ENCODE data around the gene SIGLECL1.

Gene SIGLECL1

DNA sequence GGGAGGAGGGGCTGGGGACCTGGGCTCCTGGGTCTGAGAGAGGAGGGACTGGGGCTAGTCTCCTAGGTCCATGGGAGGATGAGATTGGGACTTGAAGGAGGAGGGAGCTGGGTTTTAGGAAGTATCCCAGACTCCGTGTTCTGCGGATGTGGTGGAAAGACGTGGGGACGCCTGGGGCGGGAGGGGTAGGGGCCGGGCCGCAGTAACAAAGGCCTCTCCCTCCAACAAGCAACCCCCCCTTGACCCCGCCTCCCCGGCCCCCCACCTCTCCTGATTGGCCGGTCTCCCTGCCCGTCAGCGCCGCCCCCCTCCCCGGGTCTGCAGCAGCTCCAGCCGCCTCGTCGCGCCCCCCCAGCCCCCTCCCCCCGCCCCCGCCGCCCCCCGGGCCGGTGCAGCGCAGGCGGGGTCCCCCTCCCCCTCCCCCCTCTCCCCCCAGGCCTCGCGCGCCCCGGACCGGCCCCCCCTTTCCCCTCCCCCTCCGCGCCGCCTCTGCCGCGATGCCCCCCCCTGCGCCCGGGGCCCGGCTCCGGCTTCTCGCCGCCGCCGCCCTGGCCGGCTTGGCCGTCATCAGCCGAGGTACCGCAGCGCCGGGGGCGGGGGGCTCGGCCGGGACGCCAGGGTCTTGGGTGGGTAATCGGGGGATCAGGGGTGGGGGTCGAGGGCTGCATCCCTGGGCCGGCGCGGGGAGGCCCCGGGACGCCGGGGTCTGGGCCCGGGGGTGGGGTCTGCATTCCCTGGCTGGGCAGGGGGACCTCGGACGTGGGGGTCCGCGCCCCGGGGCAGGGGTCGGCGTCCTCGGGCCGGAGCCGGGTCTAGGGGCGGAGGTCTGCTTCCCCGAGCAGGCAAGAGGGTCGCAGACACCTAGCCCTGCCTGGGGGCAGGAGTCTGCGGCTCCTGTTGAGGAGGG lies 60.7 kb downstream of the SIGLECL1 start, which contains the start of gene IGLON5:
Gene IGLON5, plus strand, starts transcription at position 294 of the 907 bp plus-strand sequence. Its CDS starts 204 bp downstream, at position 498.
- ChIA-PET POLR2A (ENCODE audit: low non-redundant PET) (no interaction called here), CTCF (no interaction called here)
- no peak for DNase-seq (ENCODE audit: low spot score)

DNA sequence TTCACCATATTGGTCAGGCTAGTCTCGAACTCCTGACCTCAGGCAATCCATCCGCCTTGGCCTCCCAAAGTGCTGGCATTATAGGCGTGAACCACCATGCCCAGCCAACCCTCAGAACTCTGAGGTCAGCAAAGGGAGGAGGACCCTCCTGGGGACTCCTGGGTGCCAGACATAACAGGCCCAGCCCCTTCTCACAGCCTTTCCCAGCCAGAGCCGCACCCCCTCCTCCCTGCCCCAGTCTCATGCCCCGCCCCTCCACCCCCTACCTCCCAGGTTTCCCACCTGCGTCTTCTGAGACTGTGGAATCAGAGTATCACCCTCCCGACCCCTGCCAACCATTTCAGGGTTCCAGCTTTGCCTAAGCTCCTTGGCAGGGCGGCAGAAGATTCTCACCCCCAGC lies 65.8 kb downstream of the SIGLECL1 start:
- H3K27ac ChIP-seq: no peak overlapping the region
- DNase-seq (ENCODE audit: low spot score): no peak
- TF ChIP-seq, protein P1, sequence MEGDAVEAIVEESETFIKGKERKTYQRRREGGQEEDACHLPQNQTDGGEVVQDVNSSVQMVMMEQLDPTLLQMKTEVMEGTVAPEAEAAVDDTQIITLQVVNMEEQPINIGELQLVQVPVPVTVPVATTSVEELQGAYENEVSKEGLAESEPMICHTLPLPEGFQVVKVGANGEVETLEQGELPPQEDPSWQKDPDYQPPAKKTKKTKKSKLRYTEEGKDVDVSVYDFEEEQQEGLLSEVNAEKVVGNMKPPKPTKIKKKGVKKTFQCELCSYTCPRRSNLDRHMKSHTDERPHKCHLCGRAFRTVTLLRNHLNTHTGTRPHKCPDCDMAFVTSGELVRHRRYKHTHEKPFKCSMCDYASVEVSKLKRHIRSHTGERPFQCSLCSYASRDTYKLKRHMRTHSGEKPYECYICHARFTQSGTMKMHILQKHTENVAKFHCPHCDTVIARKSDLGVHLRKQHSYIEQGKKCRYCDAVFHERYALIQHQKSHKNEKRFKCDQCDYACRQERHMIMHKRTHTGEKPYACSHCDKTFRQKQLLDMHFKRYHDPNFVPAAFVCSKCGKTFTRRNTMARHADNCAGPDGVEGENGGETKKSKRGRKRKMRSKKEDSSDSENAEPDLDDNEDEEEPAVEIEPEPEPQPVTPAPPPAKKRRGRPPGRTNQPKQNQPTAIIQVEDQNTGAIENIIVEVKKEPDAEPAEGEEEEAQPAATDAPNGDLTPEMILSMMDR (conservative IDR thresholded peaks at IDR 0.05; ENCODE audit: low read depth): no peak
- ChIA-PET POLR2A (ENCODE audit: low non-redundant PET) (no interaction called here), CTCF (no interaction called here)

More for the DNA sequence above, 60.7 kb downstream of the SIGLECL1 start, which contains the start of gene IGLON5:
- TF ChIP-seq, protein P1 (conservative IDR thresholded peaks at IDR 0.05; ENCODE audit: low read depth): no peak
- H3K27ac ChIP-seq: no peak within 1 kb of the TSS

DNA sequence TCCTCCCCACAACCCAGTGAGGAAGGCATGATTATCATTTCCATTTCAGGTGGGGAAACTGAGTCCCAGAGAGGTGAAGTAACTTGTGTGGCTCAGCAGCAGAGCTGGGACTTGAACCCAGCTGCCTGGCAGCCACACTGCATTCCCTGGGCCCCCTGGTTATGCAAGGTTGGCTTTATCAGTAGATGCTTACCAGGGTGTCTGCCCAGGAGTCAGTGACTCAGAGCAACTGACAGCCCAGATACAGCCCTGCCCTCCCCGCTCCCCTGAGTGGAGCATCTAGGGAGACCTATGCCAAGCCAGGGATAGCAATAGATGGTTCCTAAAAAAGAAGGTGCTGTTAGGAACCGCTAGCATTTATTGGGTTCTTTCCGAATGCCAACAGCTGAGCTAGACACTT lies 66.5 kb downstream of the SIGLECL1 start:
- POLR2A ChIA-PET (ENCODE audit: low non-redundant PET): no interaction called here
- TF ChIP-seq, protein P1 (conservative IDR thresholded peaks at IDR 0.05; ENCODE audit: low read depth): no peak
- CTCF ChIA-PET: no interaction called here
- no peak overlapping the region for H3K27ac ChIP-seq
- no peak for DNase-seq (ENCODE audit: low spot score)

DNA sequence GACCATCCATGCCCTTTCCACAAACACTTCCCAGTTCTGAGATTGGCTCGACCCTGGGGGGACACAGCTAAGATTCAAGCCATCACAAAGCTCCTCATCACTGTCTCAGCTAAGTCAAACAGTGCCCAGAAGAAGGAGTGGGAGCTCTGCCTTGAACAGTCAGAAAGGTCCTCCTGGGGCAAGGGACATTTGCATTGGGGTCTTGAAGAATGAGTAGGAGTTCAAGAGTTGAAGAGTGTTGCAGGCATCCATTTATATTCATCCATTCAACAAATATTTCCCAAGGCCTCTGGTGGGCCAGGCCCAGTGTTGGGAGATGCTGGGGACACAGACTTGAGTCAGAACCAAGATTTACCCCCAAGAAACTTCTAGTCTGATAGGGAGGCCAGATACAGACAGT lies 67.1 kb downstream of the SIGLECL1 start:
- POLR2A ChIA-PET (ENCODE audit: low non-redundant PET): no interaction called here
- DNase-seq (ENCODE audit: low spot score): no peak
- TF ChIP-seq, protein P1 (conservative IDR thresholded peaks at IDR 0.05; ENCODE audit: low read depth): no peak
- H3K27ac ChIP-seq: no peak overlapping the region
- CTCF ChIA-PET: no interaction called here

Data from RWPE1 (cell line).